Sciatic nerve (tissue), 2 donors: ENCODE measurements around the gene IFT25. TPM values are rescaled to one million over a fixed set of nuclear protein-coding genes. Genes with fewer than 3 reads are reported as not detected.

Source experiments
- ATAC-seq: fragments of 200-7000 bp; cut with Tn5 transposase; one replicate; pipeline ENCODE4 v1.9.1; 2020; ENCODE audit warnings: mild to moderate bottlenecking, moderate library complexity
- DNase-seq: peaks from one replicate; pipeline ENCODE4 v3.0.0-alpha.2; 2020; ENCODE audit warnings: low spot score
- intact Hi-C: fragments of 100-400 bp; cut with DNase I; formaldehyde crosslinking; loops from one replicate; pipeline ENCODE4 v1.14.2; 2022
- total RNA-seq: library from RNA; stranded (reverse); fragmentation: NEBNext Ultra II Directional; extraction: Animal tissue kit (Norgen Biotek cat#: 25700); gene quantifications from one replicate; pipeline ENCODE4 v1.2.1, GENCODE V29; 2021
- donor health status: DM: no; HTN: no; CAD: no.
- donor health status: DM: no; HTN: no; CAD: no.

The IFT25 gene
- total RNA-seq, 1 donor from 2014 or later: 33.5 TPM

DNA sequence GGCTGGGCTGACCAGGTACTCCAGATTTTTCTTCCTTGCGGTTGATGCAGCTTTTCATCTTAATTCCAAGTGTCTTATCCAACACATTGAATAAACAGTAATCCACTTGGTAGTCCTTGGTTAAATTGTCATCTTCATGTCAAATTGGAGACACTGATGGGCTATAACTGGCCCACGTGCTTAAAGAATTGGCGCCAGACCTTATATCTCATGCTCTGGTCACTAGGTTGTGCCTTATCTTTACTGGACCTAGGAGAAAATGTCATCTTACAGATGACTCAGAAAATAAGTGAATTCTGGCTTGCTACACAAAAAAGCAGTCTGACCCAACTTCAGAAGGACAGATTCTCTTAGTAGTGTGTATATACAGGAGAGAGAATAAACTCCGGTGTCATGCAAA, 16.9 kb upstream of the IFT25 start:
- intact Hi-C loops: loop anchor here (5.0 kb wide), 1 partner anchor 65 kb away; no protein-coding TSS in a partner anchor
- ATAC-seq: no peak
- no peak for DNase-seq

- ATAC-seq: no peak
- no peak for DNase-seq
- intact Hi-C loops: loop anchor here (5.0 kb wide), 1 partner anchor 68 kb away; no protein-coding TSS in a partner anchor
Observed at GRCh38 chr1:53959664-53960250, 14.3 kb upstream of the IFT25 start.

DNA sequence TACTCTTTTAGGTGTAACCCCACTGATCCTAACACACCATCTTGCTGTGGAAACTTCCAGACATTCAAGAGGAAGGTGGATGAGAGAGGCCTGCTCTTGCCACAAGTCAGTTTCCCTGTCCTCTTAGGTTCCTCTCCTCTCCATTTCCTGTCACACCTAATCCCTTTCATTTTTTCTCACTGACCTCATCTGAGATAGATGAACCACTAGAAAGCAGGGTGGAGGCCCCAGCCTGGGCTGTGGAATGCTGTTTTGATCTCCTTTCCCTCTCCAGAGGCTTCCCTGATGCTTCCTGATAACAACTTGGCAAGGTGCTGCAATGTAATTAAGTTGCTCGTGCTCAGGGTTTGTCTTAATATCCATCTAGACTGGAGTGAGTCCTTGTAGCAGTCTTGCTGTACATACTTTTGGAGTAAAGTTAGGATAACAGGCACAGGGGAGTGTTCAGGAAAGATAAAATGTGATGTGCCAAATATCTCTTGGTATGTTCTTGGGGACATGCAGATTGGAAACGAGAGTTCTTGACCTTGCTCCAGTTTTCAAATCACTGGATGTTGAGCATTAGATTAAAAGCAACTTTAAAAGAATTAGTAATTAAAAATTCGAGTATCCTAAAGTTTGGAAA, 11.8 kb upstream of the IFT25 start:
- intact Hi-C loops: no loop called here
- DNase-seq (no peak), ATAC-seq (peak; percentile 83)

DNA sequence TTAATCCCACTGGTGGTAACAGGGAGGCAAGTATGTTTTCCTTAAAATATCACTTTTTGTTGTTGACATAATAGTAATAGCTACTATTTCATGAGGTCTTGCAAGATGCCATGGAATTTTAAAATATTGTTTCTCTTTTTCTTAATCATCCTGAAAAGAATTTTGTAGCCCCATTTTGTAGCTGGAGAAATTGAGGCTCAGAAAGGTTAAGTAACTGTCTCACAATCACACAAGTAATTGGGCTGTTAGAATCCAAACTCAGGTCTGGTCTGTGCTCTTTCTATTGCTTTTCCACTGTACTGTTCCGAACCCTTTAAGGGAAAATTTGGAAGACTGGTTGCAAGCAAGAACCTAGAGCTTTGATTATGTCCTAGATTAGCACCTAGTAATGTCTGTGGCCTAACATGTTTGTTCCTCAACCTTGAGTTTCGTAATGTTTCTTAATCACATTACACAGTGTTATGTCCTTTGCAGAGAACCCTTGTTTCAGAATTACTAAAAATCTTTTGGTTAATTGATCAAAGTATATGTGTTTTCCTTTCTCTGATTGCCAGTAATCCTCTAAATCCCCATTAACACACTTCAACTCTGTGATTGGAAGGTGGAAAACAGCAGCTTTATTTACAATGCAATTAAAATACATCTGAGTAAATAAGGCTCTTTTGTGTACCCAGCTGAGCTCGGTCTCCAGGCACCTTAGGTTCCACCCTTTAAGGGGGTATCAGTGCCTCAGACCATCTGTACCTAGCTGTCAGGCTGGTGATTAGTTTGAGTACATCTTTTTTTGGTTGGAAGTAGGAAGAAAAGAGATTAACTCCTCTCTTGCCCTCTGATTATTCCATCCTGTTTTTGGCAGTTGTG, 11.0 kb upstream of the IFT25 start:
- no peak for DNase-seq
- peak; percentile 54 for ATAC-seq
- intact Hi-C loops: no loop called here

GRCh38 chr1:53954128-53954527, 8.6 kb upstream of the IFT25 start:
- no peak for DNase-seq
- ATAC-seq: no peak
- intact Hi-C loops: no loop called here

DNA sequence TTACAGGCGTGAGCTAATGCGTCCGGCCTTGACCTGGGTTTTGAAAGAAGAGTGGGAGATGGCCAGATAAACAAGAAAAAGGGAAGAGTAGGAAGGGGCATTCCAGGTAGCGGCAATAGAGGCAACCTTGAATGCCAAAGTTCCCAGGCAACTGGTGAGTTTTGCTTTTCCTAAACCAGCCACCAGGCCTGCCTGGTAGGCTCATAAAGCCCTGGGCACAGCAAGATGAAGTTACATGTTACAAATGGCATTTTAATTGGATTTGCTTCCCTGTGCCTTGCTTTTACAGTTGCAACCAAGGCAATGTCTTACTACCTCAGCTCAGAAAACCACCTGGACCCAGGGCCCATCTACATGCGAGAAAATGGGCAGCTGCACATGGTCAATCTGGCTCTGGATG, 6.2 kb upstream of the IFT25 start:
- no peak for ATAC-seq
- no peak for DNase-seq
- intact Hi-C loops: no loop called here

DNA sequence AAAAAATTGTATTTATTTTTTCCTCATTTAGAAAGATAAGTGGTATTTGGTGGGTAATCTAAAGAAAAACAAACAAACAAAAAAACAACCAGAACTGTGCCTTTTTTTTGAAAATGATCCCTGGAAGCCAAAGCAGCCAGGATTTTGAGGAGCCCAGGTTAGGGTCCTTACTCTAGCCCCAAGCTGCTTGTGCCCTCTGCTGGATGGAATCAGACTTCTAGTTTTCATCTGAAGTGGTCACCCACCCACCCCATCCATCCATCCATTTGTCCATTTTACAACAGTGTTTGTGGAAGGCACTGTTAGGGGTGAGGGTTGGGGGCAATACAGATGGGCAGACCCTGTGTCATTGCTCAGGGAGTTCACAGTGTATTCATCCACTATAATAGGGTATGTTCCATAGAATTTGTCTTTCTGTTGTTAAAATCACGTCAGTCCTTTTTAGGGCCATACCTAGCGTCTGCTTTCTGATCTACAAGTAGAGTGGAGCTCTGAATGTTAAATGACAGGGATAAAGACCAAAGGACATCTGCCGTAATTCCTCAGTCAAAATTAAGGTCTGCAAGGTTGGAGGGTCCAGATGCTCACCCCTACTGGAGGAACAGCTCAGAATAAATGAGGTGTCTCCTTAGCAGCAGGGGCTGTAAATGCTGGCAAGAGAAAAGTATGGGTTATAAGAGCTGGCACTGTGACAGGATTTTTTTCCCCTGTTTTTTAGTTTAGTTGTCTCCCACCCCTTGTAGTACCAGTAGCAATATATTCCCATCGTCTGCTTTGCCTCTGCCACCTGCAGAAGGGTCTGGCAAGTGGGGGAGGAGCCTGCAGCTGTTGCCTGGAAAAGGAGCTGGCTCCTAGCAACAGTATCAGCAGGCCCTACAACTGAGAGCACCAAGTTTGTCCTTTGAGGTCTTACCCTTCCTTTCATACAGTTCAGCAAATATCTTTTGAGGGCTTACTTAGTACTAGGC, 3.8 kb upstream of the IFT25 start:
- ATAC-seq (no peak), DNase-seq (no peak)
- intact Hi-C loops: no loop called here

DNA sequence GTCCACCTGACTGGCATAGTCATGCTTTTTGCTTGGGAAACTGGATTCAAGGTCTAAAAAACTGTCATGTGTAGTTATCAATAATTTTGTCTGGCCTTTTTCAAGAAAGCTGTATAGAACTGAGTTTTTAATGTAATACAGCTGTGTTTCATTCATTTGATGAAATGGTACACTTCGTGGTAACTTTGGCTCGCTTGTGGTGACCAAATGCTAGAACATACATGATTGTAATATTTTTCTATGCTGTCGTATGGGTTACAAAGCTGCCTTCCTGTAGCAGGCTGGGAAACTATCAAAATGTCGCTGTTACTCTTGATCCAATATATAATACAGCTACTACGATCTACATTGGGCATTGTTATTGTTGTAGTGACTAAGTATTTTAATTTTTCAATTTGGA, 2.8 kb upstream of the IFT25 start:
- DNase-seq (no peak), ATAC-seq (no peak)
- intact Hi-C loops: no loop called here

GRCh38 chr1:53947172-53947907, 1.8 kb upstream of the IFT25 start:
- DNase-seq (no peak), ATAC-seq (no peak)
- intact Hi-C loops: no loop called here

- ATAC-seq: peak; percentile 87
- intact Hi-C loops: no loop called here
- DNase-seq: no peak
Observed at GRCh38 chr1:53946252-53947171, 1.0 kb upstream of the IFT25 start, which contains the start of gene LRRC42. Gene LRRC42 (plus strand): TSS chr1:53946350. CDS start chr1:53952000, 5,650 bp downstream.

DNA sequence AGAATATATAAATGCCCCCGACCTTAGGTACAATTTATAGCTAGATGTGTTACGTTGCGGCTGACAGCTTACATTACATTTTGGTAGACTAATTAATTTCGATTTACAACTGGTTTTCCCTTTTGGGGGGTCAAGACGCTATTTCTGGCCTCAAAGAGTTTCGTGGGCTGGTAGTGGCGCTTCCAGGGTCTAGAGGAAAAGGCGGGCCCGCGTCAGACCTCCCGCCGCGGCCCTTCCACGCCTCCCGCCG, 391 bp downstream of the IFT25 start:
- no peak for ATAC-seq
- DNase-seq: no peak
- intact Hi-C loops: no loop called here

GRCh38 chr1:53944469-53945182, 873 bp downstream of the IFT25 start:
- intact Hi-C loops: no loop called here
- DNase-seq (no peak), ATAC-seq (no peak)

DNA sequence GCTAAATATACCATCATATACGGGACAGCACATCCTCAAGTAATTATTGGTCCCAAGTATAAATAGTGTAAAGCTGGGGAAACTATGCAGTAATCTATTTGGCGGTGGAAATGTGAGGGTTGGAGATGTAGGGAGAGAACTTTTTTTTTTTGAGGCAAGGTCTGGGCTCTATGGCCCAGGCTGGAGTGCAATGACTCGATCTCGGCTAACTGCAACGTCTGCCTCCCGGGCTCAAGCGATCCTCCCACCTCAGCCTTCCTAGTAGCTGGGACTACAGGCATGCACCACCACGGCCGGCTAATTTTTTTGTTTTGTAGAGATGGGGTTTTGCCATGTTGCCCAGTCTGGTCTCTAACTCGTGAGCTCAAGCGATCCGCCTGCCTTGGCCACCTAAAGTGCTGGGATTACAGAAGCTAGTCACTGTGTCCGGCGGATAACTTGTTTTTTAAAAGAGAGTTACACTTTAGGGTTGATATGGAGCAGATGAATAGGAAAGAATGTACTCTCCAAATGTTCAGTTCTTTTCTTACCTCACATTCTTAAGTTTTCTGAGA, 1.9 kb downstream of the IFT25 start:
- DNase-seq (no peak), ATAC-seq (no peak)
- intact Hi-C loops: no loop called here

DNA sequence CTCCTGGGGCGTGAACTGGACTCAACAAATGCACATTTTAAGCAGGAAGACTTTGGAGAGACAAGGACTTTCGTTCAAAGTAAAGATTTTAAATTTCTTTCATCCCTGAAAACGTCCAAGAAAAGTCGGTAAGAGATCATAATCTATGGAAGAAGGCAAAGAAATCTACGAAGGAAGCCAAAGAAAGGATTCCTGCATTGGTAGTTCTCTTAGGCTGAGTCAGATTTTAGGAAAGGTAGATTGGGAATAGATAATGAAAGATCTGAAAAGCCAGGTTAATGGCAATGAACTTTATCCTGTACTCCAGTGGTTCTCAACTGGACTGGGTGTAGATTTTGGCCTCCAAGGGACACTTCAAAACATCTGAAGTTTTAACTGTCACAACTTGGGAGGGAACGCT, 2.4 kb downstream of the IFT25 start:
- ATAC-seq: no peak
- intact Hi-C loops: no loop called here

GRCh38 chr1:53942127-53942957, 3.2 kb downstream of the IFT25 start:
- DNase-seq: no peak
- ATAC-seq: no peak
- intact Hi-C loops: no loop called here

More for the DNA sequence above, 2.4 kb downstream of the IFT25 start:
- DNase-seq: no peak
